ENCODE results near the gene NLRP14.

The NLRP14 gene

GRCh38 chr11:7020183-7020917, at the start of gene NLRP14, which contains the start of gene ZNF214:
TSS of gene NLRP14 (plus strand) at chr11:7020479. CDS start at chr11:7038587, 18,108 bp downstream.
TSS of gene ZNF214 (minus strand) at chr11:7020346. CDS start at chr11:7002835, 17,511 bp downstream.
- no peak for DNase-seq

GRCh38 chr11:6979365-6979764, 40.9 kb upstream of the NLRP14 start:
- DNase-seq, result no peak

GRCh38 chr11:6986487-6986886, 33.8 kb upstream of the NLRP14 start:
- DNase-seq, result no peak

GRCh38 chr11:6988506-6988905, 31.8 kb upstream of the NLRP14 start:
- no peak for DNase-seq

- DNase-seq, result no peak
These were observed 29.1 kb upstream of the NLRP14 start for GRCh38 chr11:6991227-6991626.

- no peak for DNase-seq
These were observed 28.3 kb upstream of the NLRP14 start for GRCh38 chr11:6992026-6992425.

GRCh38 chr11:6992457-6993417, 27.5 kb upstream of the NLRP14 start:
- DNase-seq, result no peak

- no peak for DNase-seq
These were observed 24.6 kb upstream of the NLRP14 start for GRCh38 chr11:6995703-6996102.

- DNase-seq, result no peak
These were observed 15.8 kb upstream of the NLRP14 start for GRCh38 chr11:7004482-7004881.

GRCh38 chr11:7014118-7014517, 6.2 kb upstream of the NLRP14 start:
- DNase-seq, result no peak

- no peak for DNase-seq
These were observed 4.3 kb upstream of the NLRP14 start for GRCh38 chr11:7016011-7016410.

GRCh38 chr11:7019500-7020182, 638 bp upstream of the NLRP14 start:
- DNase-seq, result no peak

GRCh38 chr11:7021318-7021717, 1.0 kb downstream of the NLRP14 start:
- DNase-seq, result no peak

GRCh38 chr11:7028141-7028540, 7.9 kb downstream of the NLRP14 start:
- DNase-seq, result no peak

- DNase-seq, result no peak
These were observed 10.6 kb downstream of the NLRP14 start for GRCh38 chr11:7030836-7031235.

GRCh38 chr11:7031471-7031871, 11.2 kb downstream of the NLRP14 start:
- DNase-seq, result no peak

- DNase-seq, result no peak
These were observed 12.4 kb downstream of the NLRP14 start for GRCh38 chr11:7032692-7033091.

- no peak for DNase-seq
These were observed 13.7 kb downstream of the NLRP14 start for GRCh38 chr11:7034019-7034418.

GRCh38 chr11:7046474-7047175, 26.3 kb downstream of the NLRP14 start:
- DNase-seq, result no peak

- no peak for DNase-seq
These were observed 29.9 kb downstream of the NLRP14 start for GRCh38 chr11:7050191-7050590.

GRCh38 chr11:7056828-7057513, 36.7 kb downstream of the NLRP14 start:
- no peak for DNase-seq

GRCh38 chr11:7057641-7058040, 37.4 kb downstream of the NLRP14 start:
- no peak for DNase-seq
